HEK293 (cell line): ENCODE data around the gene STX3.

Experiments
- YY1 ChIP-seq: fragments of 450-650 bp; formaldehyde crosslinking; IDR thresholded peaks from 2 replicates; pipeline ENCODE4 v1.5.1; 2018; ENCODE audit warnings: missing biosample characterization, missing genetic modification characterization
- TF ChIP-seq, protein P1 (sequence below): fragments of 450-650 bp; formaldehyde crosslinking; IDR thresholded peaks from 2 replicates; pipeline ENCODE4 v1.5.1; 2016; ENCODE audit warnings: missing biosample characterization, missing genetic modification characterization
- TF ChIP-seq, protein P2 (sequence below): fragments of 450-650 bp; formaldehyde crosslinking; IDR thresholded peaks from 2 replicates; pipeline ENCODE4 v1.5.1; 2016; ENCODE audit warnings: missing biosample characterization, missing genetic modification characterization, low read depth

DNA sequence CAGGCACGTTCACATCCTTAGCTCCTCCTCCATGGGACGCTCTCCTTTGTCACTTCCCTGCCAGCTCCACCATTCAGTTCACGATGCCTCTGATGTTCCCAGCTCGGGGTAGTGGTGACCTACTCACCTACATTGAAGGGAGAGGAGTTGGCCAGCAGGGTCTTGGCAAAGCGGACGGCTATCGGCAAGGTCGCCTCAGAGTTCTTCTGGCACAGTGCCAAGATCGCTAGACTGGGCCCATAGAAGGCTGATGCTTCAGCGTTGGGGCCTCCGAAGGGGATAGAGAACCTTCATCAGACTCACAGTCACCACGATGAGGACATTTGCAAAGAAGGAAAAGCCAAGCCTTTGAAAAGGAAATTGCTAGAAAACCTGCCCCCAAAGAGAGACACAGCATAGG lies 87.1 kb downstream of the STX3 start:
- TF ChIP-seq, protein P1, sequence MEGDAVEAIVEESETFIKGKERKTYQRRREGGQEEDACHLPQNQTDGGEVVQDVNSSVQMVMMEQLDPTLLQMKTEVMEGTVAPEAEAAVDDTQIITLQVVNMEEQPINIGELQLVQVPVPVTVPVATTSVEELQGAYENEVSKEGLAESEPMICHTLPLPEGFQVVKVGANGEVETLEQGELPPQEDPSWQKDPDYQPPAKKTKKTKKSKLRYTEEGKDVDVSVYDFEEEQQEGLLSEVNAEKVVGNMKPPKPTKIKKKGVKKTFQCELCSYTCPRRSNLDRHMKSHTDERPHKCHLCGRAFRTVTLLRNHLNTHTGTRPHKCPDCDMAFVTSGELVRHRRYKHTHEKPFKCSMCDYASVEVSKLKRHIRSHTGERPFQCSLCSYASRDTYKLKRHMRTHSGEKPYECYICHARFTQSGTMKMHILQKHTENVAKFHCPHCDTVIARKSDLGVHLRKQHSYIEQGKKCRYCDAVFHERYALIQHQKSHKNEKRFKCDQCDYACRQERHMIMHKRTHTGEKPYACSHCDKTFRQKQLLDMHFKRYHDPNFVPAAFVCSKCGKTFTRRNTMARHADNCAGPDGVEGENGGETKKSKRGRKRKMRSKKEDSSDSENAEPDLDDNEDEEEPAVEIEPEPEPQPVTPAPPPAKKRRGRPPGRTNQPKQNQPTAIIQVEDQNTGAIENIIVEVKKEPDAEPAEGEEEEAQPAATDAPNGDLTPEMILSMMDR (tag by site-specific recombination), result no peak
- TF ChIP-seq YY1 (tag by site-specific recombination), result no peak
- TF ChIP-seq, protein P2, sequence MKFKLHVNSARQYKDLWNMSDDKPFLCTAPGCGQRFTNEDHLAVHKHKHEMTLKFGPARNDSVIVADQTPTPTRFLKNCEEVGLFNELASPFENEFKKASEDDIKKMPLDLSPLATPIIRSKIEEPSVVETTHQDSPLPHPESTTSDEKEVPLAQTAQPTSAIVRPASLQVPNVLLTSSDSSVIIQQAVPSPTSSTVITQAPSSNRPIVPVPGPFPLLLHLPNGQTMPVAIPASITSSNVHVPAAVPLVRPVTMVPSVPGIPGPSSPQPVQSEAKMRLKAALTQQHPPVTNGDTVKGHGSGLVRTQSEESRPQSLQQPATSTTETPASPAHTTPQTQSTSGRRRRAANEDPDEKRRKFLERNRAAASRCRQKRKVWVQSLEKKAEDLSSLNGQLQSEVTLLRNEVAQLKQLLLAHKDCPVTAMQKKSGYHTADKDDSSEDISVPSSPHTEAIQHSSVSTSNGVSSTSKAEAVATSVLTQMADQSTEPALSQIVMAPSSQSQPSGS (tag by site-specific recombination), result no peak
